IPS-18c (cell line): ENCODE data around the gene POLR3G.

Source experiments
- H3K4me3 ChIP-seq: 2 replicates; pipeline ENCODE4 v1.7.0; 2013; ENCODE audit warnings: low read depth, mild to moderate bottlenecking, low read length, moderate library complexity; ENCODE audit not compliant: insufficient read depth
- H3K9me3 ChIP-seq: one replicate; pipeline ENCODE4 v1.6.1; 2013; ENCODE audit warnings: mild to moderate bottlenecking, low read length, moderate library complexity; ENCODE audit not compliant: control insufficient read depth, insufficient read depth

Gene POLR3G

GRCh38 chr5:90542827-90543519 is 68.3 kb downstream of the POLR3G start:
- Histone ChIP-seq H3K4me3 (no peak overlapping the region), H3K9me3 (no peaks in the 10 kb centered on the region)

DNA sequence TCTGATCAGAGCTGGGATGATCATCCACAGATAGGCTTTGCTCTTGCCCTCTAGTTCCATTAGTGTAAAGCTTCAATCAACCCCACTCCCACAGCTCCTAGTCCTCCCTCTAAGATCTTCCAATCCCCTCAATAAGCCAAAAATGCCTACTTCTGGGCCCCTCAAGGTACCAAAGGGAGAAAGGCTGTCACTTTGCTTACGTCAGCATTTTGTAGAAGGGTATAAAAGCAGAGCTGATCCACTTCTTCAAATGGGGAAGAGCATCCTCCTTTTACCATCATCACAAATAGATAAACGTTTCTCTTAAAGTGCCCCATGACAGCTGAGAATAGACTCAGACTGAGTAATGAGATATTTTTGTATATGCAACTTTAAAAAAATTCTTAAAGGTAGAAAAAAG is 70.8 kb downstream of the POLR3G start:
- H3K4me3 ChIP-seq, result no peak overlapping the region
- H3K9me3 ChIP-seq, result no peaks in the 10 kb centered on the region

DNA sequence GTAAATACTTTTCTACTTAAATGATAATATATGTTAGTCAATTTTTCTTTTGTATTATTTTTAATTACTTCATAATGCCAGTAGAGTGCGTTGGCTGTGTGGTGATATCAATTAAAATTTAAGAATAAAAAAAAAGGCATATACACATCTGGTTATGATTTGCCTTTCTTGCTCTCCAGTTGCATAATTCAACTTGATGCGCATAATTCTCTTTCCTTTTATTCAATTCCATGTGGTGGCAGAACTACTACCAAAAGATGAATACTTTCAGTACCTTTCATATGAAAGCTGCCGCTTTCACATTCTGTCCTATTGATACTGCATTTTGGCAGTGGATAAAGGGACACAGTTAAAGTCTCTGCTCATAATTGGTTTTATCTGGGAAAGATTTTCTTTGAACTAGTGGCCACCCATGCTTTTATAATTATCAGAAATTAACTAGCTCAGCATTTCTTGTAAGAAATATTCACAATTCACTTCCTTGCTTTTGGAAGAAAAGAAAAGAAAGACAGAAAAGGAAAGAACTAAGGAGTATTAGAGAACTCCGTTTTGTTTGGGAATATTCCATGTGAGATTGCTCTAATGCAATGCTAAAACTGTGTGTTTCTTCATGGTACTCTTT is 71.7 kb downstream of the POLR3G start:
- no peaks in the 10 kb centered on the region for H3K9me3 ChIP-seq
- H3K4me3 ChIP-seq, result no peak overlapping the region

DNA sequence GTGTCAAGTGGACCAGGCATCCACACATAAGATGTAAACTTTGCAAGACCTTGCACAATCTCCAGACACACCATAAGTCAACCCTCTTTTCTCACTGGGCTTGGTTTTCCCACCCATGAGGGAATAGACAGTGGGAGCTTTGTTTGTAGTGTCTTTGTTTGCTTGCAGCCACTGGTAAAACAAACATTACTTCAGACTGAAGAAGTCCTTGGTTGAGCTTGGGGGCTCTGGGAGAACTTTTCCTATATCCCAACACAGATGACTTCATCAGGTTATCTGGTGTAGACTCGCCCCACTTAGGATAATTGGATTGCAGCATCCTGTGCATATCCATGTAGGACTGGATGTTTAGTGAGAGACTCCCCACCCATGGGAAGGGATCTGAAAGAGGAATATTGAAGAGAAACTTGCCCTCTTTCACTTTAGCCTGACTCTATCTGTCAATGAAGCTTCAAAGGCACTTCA is 72.4 kb downstream of the POLR3G start:
- Histone ChIP-seq H3K9me3 (no peaks in the 10 kb centered on the region), H3K4me3 (no peak overlapping the region)

GRCh38 chr5:90548069-90548593 is 73.5 kb downstream of the POLR3G start:
- Histone ChIP-seq H3K9me3 (no peaks in the 10 kb centered on the region), H3K4me3 (no peak overlapping the region)

- Histone ChIP-seq H3K9me3 (no peaks in the 10 kb centered on the region), H3K4me3 (no peak overlapping the region)
Measured at GRCh38 chr5:90549223-90549622, 74.6 kb downstream of the POLR3G start.

DNA sequence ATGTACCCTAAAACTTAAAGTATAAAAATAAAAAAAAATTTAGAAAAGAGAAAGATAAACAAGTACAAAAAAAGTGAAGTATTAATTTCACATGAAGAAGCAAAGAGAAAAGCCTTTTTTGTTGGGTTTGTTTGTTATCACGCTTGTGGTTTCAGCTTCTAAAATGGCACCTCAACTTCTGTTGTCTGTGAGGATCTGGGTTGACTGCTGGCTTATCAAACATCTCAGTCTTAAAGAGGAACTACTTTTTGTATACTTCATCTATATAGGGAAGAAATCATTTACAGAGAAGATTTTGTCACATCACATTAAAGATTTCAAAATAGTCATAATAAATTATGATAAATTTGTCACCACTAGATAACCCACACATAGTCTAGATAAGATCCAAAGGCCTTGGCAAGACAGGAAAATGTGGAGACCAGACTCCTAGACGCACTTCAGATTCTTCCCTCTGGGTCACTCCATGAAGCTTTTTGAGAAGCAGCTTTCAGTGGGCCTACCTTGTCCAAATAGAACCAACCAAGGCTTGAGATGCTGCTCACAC is 75.1 kb downstream of the POLR3G start:
- no peak overlapping the region for H3K4me3 ChIP-seq
- no peaks in the 10 kb centered on the region for H3K9me3 ChIP-seq

- no peaks in the 10 kb centered on the region for H3K9me3 ChIP-seq
- H3K4me3 ChIP-seq, result no peak overlapping the region
Measured at GRCh38 chr5:90550963-90551362, 76.3 kb downstream of the POLR3G start.

GRCh38 chr5:90551376-90551775 is 76.7 kb downstream of the POLR3G start:
- H3K9me3 ChIP-seq, result no peaks in the 10 kb centered on the region
- H3K4me3 ChIP-seq, result no peak overlapping the region

DNA sequence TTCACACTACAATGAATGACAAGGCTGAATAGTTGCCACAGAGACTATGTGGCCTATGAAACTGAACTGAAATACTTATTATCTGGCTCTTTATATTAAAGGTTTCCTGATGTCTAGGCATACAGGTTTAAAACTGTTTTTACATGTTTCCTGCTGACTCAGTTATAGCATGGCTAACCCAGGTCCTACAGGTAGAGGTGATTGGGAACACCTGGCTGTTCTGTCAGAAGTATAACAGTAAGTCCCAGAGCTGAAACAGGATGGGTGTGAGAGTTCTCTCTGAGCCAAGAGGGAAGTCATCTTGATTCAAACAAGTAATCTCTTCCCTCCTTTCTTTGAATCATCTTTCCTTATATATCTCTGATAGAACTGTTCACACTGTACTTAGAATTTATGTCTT is 79.0 kb downstream of the POLR3G start:
- no peaks in the 10 kb centered on the region for H3K9me3 ChIP-seq
- no peak overlapping the region for H3K4me3 ChIP-seq

DNA sequence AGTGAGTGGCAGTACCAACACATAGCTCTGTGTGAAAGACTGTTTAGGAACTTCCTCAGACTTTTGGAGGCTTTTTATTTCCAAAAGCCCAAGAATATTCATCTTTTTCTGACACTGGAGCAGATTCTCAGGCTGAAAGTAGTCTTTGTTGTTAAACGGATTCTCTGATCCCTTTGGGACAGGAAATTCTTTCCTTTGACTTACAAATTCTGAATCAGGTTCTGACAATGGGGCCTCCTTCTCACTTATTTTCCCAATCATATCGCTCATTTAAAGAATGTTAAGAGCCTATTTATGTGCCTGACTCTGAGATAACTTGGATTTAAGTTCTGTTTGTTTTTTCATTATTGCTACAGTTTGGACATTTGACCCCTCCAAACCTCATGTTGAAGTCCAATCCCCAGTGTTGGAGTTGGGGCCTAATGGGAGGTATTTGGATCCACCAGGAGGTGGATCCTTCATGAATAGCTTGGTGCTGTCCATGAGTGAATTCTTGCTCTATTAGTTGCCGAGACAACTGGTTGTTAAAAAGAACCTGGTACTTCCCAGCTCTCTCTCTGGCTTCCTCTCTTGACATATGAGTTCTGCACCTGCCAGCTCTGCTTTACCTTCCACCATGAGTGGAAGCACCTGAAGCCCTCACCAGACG is 79.8 kb downstream of the POLR3G start:
- Histone ChIP-seq H3K9me3 (no peaks in the 10 kb centered on the region), H3K4me3 (no peak overlapping the region)

DNA sequence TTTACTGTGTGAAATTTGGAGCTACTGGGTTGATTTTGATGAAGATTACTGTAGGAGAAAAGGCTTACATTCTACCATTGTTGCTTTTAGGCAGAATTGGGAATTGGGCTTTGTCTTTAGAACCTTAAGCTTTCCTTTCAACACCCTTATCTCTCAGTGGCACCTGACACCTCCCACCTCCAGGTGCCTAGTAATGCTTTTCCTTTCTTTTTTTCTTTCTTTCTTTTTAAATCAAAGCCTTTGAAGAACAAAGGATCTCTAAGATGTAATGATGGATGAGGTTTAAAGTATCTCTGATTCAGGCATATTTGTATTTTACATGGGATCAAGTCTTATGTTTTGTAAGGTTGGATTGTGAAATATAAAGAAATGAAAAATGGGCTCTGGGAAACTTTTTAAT is 81.0 kb downstream of the POLR3G start:
- no peak overlapping the region for H3K4me3 ChIP-seq
- no peaks in the 10 kb centered on the region for H3K9me3 ChIP-seq

GRCh38 chr5:90557391-90557790 is 82.7 kb downstream of the POLR3G start:
- no peaks in the 10 kb centered on the region for H3K9me3 ChIP-seq
- H3K4me3 ChIP-seq, result no peak overlapping the region; the same call in 1 of the 2 replicates

GRCh38 chr5:90557871-90558270 is 83.2 kb downstream of the POLR3G start:
- Histone ChIP-seq H3K9me3 (no peaks in the 10 kb centered on the region), H3K4me3 (peak overlapping the region; percentile 61; the same call in 1 of the 2 replicates)

DNA sequence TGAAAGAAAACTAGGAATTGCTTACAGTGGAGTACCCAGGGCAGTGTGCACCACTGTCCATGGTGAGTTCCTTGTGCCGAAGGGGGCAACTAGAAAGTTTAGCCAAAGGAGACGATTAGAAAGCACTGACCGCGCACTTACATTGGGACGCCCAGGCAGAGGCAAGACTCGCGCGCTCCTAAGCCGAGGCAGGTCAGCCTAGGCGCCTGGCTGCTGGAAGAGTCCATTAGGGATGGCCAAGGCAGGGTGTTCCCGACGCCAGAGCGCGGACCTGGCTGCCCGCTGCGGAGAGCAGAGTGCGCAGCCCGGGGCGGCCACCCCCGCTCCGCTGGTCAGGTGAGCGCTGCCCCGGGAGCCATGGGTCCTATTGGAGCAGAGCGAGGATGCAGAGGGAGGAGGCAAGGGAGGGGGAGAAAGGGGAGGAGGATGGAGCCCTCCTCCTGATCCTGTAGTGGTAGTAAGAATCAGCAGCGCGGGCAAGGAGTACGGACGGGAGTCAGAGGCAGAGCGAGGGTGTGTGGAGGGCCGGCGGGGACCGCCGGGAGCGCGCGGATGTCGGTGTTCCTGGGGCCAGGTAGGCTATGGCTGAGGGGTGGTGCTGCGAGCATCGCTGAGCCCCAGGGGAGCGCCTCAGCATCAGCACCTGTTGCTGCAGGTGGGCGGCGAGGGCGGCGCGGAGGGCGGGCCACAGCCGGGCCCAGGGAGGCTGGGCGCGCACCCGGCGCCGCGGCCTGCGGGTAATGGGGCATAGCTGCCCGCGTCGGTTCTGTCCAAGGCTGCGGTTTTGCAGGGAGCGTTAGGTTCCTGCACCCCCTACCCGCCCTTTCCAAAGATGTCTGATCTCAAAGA is 83.9 kb downstream of the POLR3G start, which contains the start of gene ADGRV1:
Gene ADGRV1 (plus strand): TSS at position 454 of the 849 bp plus-strand sequence. CDS start 99 bp downstream, at position 553.
- Histone ChIP-seq H3K4me3 (peak within 1 kb of the TSS; percentile 79), H3K9me3 (no peaks in the 10 kb centered on the region)

GRCh38 chr5:90560771-90561170 is 86.1 kb downstream of the POLR3G start:
- H3K4me3 ChIP-seq, result no peak overlapping the region

GRCh38 chr5:90561766-90562165 is 87.1 kb downstream of the POLR3G start:
- H3K9me3 ChIP-seq, result no peaks in the 10 kb centered on the region
- no peak overlapping the region for H3K4me3 ChIP-seq

More at GRCh38 chr5:90560771-90561170, 86.1 kb downstream of the POLR3G start:
- no peaks in the 10 kb centered on the region for H3K9me3 ChIP-seq
